Measurements from ENCODE around the gene HRCT1. TPM values are rescaled to one million over a fixed set of nuclear protein-coding genes. Genes with fewer than 3 reads are reported as not detected.

HRCT1 gene
- total and polyA plus RNA-seq, 7 donors, result 0.59 to 5.4 (median 1.8) TPM

DNA sequence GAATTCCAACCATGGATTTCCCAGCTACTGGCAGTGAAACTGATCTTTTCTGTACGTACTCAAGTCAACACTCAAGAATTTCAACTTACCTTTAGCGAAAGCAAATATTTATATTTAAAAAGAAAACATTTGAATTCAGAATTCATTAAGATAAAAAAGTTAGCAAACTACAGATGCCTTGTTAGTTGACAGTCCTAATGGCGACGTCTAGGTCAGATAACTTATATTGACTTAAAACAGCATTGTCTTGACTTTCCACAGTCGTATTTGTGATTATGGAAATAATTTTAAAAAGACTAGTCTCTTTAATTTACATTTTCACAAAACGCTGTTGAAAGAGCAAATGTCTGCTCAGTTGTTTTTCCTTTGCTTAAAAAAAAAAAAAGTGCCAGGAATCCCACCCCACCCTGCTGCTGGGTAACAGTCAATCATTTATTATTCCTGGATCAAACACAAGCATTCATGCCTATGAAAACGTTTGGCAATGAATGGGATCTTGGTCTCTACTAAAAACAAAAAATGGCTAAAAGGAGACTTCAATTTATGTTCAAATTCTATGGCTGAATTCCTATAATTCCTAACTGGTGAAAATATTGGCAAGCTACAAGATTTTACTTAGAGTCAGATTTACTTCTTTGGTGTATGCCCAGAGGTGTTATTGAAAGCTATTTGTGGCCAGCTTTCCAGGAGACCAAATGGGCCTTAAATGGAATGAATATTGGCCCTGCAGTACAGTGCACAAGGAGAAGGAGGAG, 29.9 kb downstream of the HRCT1 start:
- Histone ChIP-seq H3K4me1 (no peaks in the 10 kb centered on the region), H3K36me3 (ENCODE audit: insufficient read depth in 1 of 2, low read depth in 1 of 2) (no peaks in the 10 kb centered on the region), H3K27ac (no peak overlapping the region), H3K27me3 (ENCODE audit: insufficient read depth in 3 of 3, low read length in 2 of 3) (peaks cover 0 to 2% (median 0%) of the 10 kb centered on the region in 3 donors), H3K9me3 (no peaks in the 10 kb centered on the region), H3K4me3 (no peak overlapping the region)
- TF ChIP-seq, protein P1, sequence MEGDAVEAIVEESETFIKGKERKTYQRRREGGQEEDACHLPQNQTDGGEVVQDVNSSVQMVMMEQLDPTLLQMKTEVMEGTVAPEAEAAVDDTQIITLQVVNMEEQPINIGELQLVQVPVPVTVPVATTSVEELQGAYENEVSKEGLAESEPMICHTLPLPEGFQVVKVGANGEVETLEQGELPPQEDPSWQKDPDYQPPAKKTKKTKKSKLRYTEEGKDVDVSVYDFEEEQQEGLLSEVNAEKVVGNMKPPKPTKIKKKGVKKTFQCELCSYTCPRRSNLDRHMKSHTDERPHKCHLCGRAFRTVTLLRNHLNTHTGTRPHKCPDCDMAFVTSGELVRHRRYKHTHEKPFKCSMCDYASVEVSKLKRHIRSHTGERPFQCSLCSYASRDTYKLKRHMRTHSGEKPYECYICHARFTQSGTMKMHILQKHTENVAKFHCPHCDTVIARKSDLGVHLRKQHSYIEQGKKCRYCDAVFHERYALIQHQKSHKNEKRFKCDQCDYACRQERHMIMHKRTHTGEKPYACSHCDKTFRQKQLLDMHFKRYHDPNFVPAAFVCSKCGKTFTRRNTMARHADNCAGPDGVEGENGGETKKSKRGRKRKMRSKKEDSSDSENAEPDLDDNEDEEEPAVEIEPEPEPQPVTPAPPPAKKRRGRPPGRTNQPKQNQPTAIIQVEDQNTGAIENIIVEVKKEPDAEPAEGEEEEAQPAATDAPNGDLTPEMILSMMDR (IDR thresholded peaks at IDR 0.05), result no peak
- DNase-seq (no peak), ATAC-seq (no peak)
- intact Hi-C loops (cut with DNase I), result no loop called here
- WGBS, 3 donors, result 57 to 68% (median 66%) methylated on average over 7 of the region's 7 CpGs

DNA sequence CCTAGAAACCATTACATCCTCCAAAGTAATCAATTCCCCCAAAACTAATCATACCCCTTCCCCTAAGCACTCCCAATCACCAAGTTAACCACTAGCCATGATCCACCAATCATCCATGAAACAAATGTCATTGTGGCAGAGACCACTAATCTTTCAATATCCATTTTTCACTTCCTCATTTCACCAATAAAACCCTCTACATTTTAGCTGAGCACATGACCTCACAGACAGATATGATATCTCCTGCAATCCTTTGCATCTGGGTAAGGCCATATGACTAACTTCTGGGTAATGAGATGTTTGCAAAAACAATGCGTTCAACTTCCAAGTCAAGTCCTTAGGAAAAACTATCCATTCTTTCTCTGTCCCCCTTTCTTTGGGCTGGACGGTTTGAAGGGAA, 31.2 kb downstream of the HRCT1 start:
- 66 to 87% (median 70%) methylated on average over 2 of the region's 2 CpGs for WGBS, 3 donors
- no peak for ATAC-seq
- Histone ChIP-seq H3K27me3 (ENCODE audit: insufficient read depth in 3 of 3, low read length in 2 of 3) (peaks cover 0 to under 1% (median 0%) of the 10 kb centered on the region in 3 donors), H3K27ac (no peak overlapping the region), H3K4me1 (no peaks in the 10 kb centered on the region), H3K4me3 (no peak overlapping the region), H3K36me3 (ENCODE audit: insufficient read depth in 1 of 2, low read depth in 1 of 2) (no peaks in the 10 kb centered on the region), H3K9me3 (no peaks in the 10 kb centered on the region)
- no peak for DNase-seq
- TF ChIP-seq, protein P1 (IDR thresholded peaks at IDR 0.05), result no peak
- intact Hi-C loops (cut with DNase I), result no loop called here

DNA sequence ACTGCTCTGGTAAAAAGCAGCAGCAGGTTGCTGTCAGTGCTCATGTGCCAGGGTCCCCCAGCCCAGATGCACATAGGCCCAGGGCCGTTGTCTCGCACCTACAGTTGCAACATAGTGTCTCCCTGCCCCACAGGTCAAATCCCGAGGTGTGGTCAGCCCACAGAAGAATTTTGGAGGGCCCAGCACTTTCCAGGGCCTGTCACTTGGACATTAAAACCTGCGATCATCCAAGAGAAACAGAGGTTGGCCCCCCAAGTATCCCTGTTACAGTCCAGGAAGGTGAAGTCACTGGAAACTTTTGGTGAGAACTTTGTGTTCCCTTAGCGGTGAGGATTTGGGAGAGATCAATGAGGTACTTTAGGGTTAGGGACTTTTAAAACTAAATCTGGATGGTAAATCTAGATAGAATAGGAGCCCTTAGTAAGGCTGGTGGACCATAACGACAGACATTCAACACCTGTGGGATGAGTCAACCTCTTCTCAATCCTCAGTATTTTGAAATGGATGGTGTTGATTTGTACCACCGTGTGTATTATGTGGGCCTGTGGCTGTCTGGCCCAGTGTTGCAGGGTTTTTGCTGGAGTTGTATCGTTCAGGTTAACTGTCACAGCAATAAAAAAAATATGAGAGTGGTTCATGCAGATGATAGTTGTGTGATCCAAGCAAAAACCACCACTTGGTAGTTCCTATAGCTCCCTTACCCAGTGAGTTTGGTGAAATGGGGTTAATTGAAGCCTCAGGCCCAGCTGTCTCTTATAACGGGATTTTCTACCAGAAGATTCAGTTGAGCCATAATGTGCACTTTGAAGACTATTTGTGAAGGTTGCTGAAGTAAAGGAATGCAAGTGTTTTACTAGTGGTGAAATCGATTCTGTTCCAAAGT, 32.7 kb downstream of the HRCT1 start:
- Histone ChIP-seq H3K27me3 (ENCODE audit: insufficient read depth in 3 of 3, low read length in 2 of 3) (no peaks in the 10 kb centered on the region), H3K9me3 (no peaks in the 10 kb centered on the region), H3K4me3 (no peak overlapping the region), H3K36me3 (ENCODE audit: insufficient read depth in 1 of 2, low read depth in 1 of 2) (no peaks in the 10 kb centered on the region), H3K4me1 (no peaks in the 10 kb centered on the region), H3K27ac (no peak overlapping the region)
- intact Hi-C loops (cut with DNase I), result no loop called here
- DNase-seq (no peak), ATAC-seq (no peak)
- 75 to 82% (median 78%) methylated on average over 10 of the region's 10 CpGs for WGBS, 3 donors
- TF ChIP-seq, protein P1 (IDR thresholded peaks at IDR 0.05), result no peak

DNA sequence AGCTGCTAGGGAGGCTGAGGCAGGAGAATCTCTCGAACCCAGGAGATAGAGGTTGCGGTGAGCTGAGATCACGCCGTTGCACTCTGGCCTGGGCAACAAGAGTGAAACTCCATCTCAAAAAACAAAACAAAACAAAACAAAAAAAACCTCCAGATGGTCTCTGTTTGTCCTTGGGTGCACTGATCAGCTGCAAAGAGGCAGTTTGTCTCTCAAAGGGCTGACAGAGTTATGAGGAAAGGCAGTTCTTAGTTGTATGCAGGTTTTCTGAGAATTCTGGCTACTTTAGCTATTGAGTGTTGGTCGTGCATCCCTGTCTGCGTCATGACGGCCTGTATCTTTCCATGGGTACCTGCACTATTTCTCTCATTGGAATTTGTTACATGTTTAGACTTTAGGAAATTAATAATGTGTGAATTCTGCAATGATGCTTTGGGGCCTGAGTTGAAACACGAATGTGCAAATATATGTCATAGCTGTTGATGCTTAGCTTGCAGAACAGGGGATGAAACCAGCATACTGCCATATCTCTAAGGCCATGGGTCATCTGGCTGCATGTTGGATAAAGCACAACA, 33.8 kb downstream of the HRCT1 start:
- 87 to 93% (median 91%) methylated on average over 8 of the region's 8 CpGs for WGBS, 3 donors
- H3K9me3 ChIP-seq, result no peaks in the 10 kb centered on the region
- no peaks in the 10 kb centered on the region for H3K27me3 ChIP-seq (ENCODE audit: insufficient read depth in 3 of 3, low read length in 2 of 3)
- TF ChIP-seq, protein P1 (IDR thresholded peaks at IDR 0.05), result no peak
- H3K4me3 ChIP-seq, result no peak overlapping the region
- H3K27ac ChIP-seq, result no peak overlapping the region
- H3K36me3 ChIP-seq (ENCODE audit: insufficient read depth in 1 of 2, low read depth in 1 of 2), result no peaks in the 10 kb centered on the region
- no peak for DNase-seq
- intact Hi-C loops (cut with DNase I), result no loop called here
- H3K4me1 ChIP-seq, result no peaks in the 10 kb centered on the region
- no peak for ATAC-seq

Measured in psoas muscle (tissue), 8 donors.